OCI-LY1 (cell line): ENCODE measurements around the gene DLL4.

Experiments
- H2AFZ ChIP-seq: fragments of 200-600 bp; sonication (generic), shearing (Covaris generic); 2 replicates; pipeline ENCODE4 v1.6.0; 2014; ENCODE audit warnings: antibody characterized with exemption, mild to moderate bottlenecking, low read length
- H3F3A ChIP-seq: fragments of 200-600 bp; sonication (generic), shearing (Covaris generic); 2 replicates; pipeline ENCODE4 v1.6.0; 2014; ENCODE audit warnings: mild to moderate bottlenecking, antibody characterized with exemption, low read length, moderate library complexity; ENCODE audit not compliant: insufficient read depth
- H3K27ac ChIP-seq: fragments of 200-600 bp; sonication (generic); 2 replicates; pipeline ENCODE4 v1.5.1; 2014; ENCODE audit warnings: low read length, mixed run types, mild to moderate bottlenecking, low read depth; ENCODE audit not compliant: poor library complexity, severe bottlenecking
- H3K27me3 ChIP-seq: fragments of 200-600 bp; sonication (generic); 2 replicates; pipeline ENCODE4 v1.6.0; 2014; ENCODE audit warnings: antibody characterized with exemption, mild to moderate bottlenecking, low read length, moderate library complexity; ENCODE audit not compliant: insufficient read depth
- H3K36me3 ChIP-seq: fragments of 200-600 bp; sonication (generic); 2 replicates; pipeline ENCODE4 v1.6.1; 2014; ENCODE audit warnings: mild to moderate bottlenecking, antibody characterized with exemption, low read length, moderate library complexity, mixed read lengths; ENCODE audit not compliant: insufficient read depth
- H3K4me1 ChIP-seq: fragments of 200-600 bp; sonication (generic); 2 replicates; pipeline ENCODE4 v1.5.1; 2014; ENCODE audit warnings: mild to moderate bottlenecking, low read length, moderate library complexity; ENCODE audit not compliant: insufficient read depth, severe bottlenecking
- H3K4me2 ChIP-seq: fragments of 200-600 bp; sonication (generic), shearing (Covaris generic); 2 replicates; pipeline ENCODE4 v1.6.1; 2014; ENCODE audit warnings: low read length
- H3K4me3 ChIP-seq: fragments of 200-600 bp; sonication (generic); 2 replicates; pipeline ENCODE4 v1.5.1; 2014; ENCODE audit warnings: low read length, low read depth, mild to moderate bottlenecking, mixed read lengths; ENCODE audit not compliant: poor library complexity, severe bottlenecking
- H3K79me2 ChIP-seq: fragments of 200-600 bp; shearing (Covaris generic); 2 replicates; pipeline ENCODE4 v1.6.1; 2016; ENCODE audit warnings: mixed run types, low read length, mixed read lengths; ENCODE audit not compliant: insufficient read depth
- H3K9ac ChIP-seq: fragments of 200-600 bp; sonication (generic), shearing (Covaris generic); 2 replicates; pipeline ENCODE4 v1.6.1; 2014; ENCODE audit warnings: mild to moderate bottlenecking, low read length, mixed read lengths
- H3K9me2 ChIP-seq: fragments of 200-600 bp; sonication (generic), shearing (Covaris generic); 2 replicates; pipeline ENCODE4 v1.6.1; 2014; ENCODE audit warnings: low read depth, mild to moderate bottlenecking, low read length, mixed read lengths
- H3K9me3 ChIP-seq: fragments of 200-600 bp; shearing (Covaris generic); 2 replicates; pipeline ENCODE4 v1.6.1; 2014; ENCODE audit warnings: low read length, mixed read lengths
- H4K20me1 ChIP-seq: fragments of 200-600 bp; sonication (generic), shearing (Covaris generic); 2 replicates; pipeline ENCODE4 v1.6.0; 2016; ENCODE audit warnings: mild to moderate bottlenecking, low read length; ENCODE audit not compliant: insufficient read depth
- CTCF ChIP-seq: fragments of 200-600 bp; sonication (generic), shearing (Covaris generic); IDR thresholded peaks from 2 replicates; pipeline ENCODE4 v1.5.1; 2017; ENCODE audit warnings: mild to moderate bottlenecking, antibody characterized with exemption, low read length, moderate library complexity, mixed read lengths
- EZH2 ChIP-seq: fragments of 200-600 bp; sonication (generic), shearing (Covaris generic); IDR thresholded peaks from 2 replicates; pipeline ENCODE4 v1.8.0; 2017; ENCODE audit warnings: borderline replicate concordance, mixed run types, mild to moderate bottlenecking, antibody characterized with exemption, low read length, moderate library complexity, mixed read lengths

Gene DLL4

GRCh38 chr15:40963201-40963600, 34.1 kb downstream of the DLL4 start:
- H3K36me3 ChIP-seq = no peaks in the 10 kb centered on the region
- TF ChIP-seq EZH2 = no peak
- no peak for TF ChIP-seq CTCF
- H3F3A ChIP-seq = no peaks in the 10 kb centered on the region
- H3K9ac ChIP-seq = no peak overlapping the region
- H3K9me3 ChIP-seq = no peaks in the 10 kb centered on the region
- H3K9me2 ChIP-seq = no peaks in the 10 kb centered on the region
- no peak overlapping the region for H3K4me2 ChIP-seq
- no peak overlapping the region for H3K27ac ChIP-seq
- no peak overlapping the region for H3K4me3 ChIP-seq
- H4K20me1 ChIP-seq = no peaks in the 10 kb centered on the region
- no peak overlapping the region for H2AFZ ChIP-seq
- H3K4me1 ChIP-seq = peaks cover 8% of the 10 kb centered on the region
- no peaks in the 10 kb centered on the region for H3K27me3 ChIP-seq
- no peaks in the 10 kb centered on the region for H3K79me2 ChIP-seq

- Histone ChIP-seq H3K4me1 (peaks cover 8% of the 10 kb centered on the region), H3K9me3 (no peaks in the 10 kb centered on the region), H3K27ac (no peak overlapping the region), H2AFZ (no peak overlapping the region), H3K4me2 (no peak overlapping the region), H3K79me2 (no peaks in the 10 kb centered on the region), H3K27me3 (no peaks in the 10 kb centered on the region), H3K4me3 (no peak overlapping the region), H3K9me2 (no peaks in the 10 kb centered on the region), H3K9ac (no peak overlapping the region), H3F3A (no peaks in the 10 kb centered on the region), H4K20me1 (no peaks in the 10 kb centered on the region), H3K36me3 (no peaks in the 10 kb centered on the region)
- TF ChIP-seq CTCF = no peak
- no peak for TF ChIP-seq EZH2
Observed at GRCh38 chr15:40964006-40964405, 34.9 kb downstream of the DLL4 start.

- no peak overlapping the region for H2AFZ ChIP-seq
- no peak overlapping the region for H3K4me3 ChIP-seq
- H3K4me1 ChIP-seq = peaks cover 5% of the 10 kb centered on the region
- H3K27me3 ChIP-seq = no peaks in the 10 kb centered on the region
- no peaks in the 10 kb centered on the region for H3K79me2 ChIP-seq
- no peaks in the 10 kb centered on the region for H3K9me3 ChIP-seq
- no peak overlapping the region for H3K9ac ChIP-seq
- H3K9me2 ChIP-seq = no peaks in the 10 kb centered on the region
- H3K27ac ChIP-seq = no peak overlapping the region
- no peaks in the 10 kb centered on the region for H4K20me1 ChIP-seq
- no peak overlapping the region for H3K4me2 ChIP-seq
- H3F3A ChIP-seq = no peaks in the 10 kb centered on the region
- no peak for TF ChIP-seq CTCF
- no peak for TF ChIP-seq EZH2
- no peaks in the 10 kb centered on the region for H3K36me3 ChIP-seq
Observed at GRCh38 chr15:40964634-40965033, 35.5 kb downstream of the DLL4 start.
